GM21390 (cell line): ENCODE data around the gene HDAC8.
"Not testable (repeated sequence)": the region's sequence is repeated elsewhere in the genome, so short reads cannot be mapped to it uniquely, and the experiment has no call there.

Source experiments
- ATAC-seq: cut with Tn5 transposase; IDR thresholded peaks from one replicate; pipeline ENCODE4 v1.9.1; 2021; ENCODE audit not compliant: unreplicated experiment

The HDAC8 gene

DNA sequence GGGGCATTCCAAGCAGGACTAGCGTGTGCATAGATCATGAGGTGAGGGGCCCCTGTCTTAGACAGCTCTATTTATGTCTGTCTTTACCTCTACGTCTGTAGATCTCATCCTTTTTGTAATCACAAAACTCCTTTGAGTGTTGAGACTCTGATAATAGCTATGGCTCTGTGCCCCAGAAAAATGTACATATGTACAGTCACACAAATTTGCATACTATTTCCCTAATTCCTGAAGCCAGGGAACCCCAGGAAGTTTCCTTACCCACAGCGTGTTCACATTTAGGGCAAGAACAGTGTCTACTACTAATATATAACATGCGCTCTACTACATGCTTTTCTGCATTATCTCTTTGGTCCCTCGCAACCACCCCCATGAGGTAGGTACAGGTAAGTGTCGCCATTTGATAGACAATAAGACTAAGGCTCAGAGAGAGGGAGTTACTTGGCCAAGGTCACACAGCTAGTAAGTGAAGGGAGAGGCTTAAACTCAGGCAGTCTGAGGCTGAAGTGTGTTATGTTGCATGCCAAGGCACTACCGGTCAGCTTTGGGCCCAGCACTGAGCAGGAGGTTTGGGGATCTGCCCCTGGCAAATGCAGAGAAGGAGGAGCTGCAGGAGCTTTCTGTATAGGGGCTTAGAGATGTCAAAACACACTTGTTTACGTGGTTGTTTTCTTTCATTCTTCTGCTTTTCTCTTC lies 245.9 kb downstream of the HDAC8 start:
- ATAC-seq: no peak

DNA sequence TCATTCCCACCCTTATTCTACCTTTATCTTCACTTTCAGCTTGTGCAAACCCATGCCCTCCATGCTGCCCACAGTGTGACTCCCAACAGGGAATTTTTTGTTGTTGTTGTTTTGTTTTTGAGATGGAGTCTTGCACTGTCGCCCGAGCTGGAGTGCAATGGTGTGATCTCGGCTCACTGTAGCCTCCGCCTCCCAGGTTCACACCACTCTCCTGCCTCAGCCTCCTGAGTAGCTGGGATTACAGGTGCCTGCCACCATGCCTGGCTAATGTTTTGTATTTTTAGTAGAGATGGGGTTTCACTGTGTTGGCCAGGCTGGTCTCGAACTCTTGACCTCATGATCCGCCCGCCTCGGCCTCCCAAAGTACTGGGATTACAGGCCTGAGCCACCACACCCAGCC lies 253.0 kb downstream of the HDAC8 start:
- not testable (repeated sequence) for ATAC-seq

DNA sequence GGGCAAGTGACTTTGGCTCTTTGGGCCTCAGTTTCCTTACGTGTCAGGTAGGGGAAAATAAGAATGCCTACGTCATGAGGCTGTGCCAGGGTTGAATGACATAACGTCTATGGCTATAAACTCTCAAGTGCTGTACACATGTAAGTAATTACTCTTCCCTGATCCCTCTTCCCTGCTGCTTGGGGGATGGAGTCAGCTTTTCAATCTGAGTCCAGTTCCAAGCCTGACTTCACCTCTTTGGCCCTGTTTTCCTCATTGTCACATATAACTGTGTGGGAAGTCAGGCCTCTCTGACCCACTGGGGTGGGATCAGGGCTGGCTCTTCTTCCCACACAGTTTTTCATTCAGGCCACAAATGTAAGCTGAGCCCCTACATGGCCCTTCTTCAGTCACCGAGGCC lies 255.5 kb downstream of the HDAC8 start:
- no peak for ATAC-seq

DNA sequence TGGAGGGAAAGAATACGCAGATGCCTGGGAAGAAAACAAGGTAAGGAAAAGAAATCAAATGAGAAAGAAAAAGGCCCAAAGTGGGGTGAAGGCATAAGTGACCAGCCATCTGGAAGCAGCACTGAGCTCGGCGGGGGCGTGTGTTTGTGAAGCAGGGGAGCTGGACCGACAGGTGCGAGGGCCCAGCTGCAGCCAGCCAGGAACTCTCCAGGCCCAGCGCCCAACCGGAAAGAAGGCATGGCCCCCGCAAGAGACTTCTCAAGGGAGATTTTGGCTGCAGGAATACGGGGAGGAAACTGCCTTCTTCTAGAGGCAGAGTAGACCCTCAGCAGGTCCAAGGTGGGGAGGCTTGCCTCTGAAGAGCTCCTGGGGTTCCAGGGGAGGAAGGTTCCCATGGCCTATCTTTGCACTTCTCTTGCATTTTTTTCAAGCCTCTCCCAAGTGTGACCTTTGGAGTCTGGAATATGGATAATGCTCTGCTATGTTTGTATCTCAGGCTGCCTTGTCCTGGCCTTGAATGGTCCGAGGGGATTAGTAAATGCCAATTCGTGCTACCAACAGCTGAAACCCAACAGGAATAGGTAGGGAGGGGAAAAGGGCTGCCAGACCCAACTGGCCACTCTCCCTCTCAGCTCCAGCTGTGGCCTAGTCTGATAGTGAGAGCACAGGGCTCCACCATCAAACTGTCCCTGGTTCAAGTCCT lies 256.1 kb downstream of the HDAC8 start:
- no peak for ATAC-seq

DNA sequence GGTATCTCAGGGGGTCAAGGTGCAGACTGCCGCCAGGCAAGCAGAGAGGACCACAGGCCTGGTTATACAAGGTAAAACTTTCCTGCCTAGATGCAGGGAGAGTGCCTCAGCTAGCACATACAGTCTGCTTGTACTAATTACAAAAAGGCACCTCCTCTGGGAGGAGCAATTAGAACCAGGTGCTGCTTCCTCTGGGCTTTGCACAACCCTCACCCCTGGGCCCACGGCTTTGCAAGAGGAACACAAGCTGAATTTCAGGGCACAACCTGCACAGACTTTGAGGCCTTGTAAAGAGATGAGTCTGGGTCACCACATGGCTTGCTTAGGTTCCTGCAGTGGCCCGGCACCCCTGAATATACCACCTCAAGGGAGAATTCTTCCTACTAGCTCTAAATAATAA lies 257.8 kb downstream of the HDAC8 start:
- no peak for ATAC-seq

DNA sequence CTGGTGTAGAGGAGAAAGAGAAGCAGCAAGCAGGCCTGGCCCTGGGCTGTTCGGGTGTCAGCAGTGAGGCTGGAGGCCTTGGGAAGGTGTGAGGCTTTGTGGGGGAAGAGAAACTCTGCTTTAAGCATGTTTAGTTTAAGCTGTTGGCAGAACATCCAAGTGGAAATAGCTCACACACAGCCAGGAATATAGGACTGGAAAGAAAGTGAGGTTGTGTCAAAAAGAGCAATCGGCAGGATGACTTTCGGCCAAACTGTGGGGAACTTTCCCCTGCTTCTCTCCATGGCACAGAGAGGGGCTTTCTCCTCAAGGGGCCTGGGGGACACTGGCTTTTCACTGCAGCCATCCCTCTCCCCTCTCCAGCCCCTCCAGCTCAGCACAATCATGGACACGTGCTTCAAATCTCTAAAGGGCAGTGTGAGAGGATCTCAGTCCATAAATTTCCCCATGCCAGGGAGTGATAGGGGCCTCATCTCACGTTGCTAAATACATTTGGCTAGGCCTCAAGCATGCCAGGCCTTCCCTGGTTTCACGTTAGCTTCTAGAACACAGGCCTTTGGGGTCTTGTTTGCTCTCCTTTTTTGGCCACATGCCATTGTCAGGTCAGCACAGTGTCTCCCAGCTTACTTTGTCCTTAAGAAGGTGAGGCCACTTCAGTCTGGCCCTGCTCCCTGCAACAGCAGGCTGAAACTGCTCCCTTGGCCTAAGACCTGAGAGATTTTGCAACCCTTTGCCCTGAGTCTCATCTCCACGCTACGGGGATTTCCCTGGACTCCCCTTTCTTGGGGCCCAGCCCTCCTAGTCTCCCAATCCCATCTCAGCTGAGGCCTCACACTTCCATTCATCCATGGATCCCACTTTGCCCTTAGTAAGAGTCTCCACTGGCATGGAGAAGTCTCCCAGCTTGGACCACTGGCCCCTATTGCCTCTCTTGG lies 258.7 kb downstream of the HDAC8 start:
- ATAC-seq: no peak

DNA sequence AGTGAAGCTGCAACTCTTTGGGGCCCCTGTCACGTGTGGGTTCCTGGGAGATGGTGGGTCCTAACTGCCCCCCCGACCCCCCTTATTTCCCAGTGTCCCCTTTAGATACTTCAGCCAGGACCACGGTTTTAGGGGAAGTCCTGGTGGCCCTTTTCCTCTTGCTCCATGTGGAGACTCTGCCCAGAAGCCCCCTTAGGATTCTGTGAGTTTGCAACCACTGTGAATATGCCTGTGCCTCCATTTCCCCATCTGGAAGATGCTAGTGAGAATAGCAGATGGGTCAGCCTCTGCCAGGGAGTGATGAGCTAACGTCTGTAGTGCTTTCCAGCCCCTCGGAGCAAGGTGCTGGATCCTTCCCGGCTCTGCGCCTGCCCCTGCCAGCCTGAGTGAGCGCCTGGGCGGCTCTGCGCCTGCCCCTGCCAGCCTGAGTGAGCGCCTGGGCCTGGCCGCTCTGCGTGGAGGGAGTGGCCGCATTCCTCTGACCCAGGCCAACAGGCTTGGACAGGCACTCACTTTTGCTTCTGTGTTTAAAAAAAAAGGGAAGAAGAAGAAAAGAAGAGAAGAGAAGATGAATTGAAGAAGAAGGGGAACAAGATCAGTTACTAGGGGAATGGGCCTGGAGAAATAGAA lies 260.2 kb downstream of the HDAC8 start:
- no peak for ATAC-seq

DNA sequence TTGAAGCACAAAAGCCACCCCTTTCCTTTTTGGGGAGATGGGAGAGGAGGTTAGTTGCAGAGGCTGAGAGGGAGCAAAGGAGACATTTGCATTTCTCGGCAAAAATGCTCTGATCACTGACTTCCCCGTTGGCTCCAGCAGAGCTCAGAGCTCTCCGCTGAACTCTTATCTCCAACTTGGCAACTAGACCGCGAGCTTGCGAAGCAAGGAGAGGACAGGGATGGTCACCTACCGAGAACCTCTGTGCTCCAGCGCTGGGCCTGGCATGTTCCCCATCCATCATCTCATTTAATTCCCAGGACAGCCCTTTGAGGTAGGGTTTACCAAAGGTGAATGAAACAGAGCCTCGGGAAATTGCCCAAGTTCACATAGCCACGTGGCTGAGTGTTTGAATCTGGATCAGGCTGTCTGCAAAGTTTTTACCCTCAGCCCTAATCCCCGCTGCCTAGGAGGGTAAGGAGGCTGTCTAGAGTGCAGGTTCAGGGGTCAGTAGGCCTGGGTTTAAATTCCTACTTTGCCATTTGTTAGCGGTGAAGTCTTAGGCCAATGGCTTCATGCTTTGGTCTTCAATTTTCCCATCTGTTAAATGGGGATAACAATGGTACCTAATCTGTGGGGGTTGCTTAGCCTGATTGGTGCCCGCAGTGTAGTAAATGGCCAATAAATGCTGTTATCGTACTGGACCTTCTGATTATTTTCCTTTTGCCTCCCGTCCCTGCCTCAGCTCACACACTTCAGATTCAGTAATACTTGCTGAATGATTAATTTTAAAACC lies 263.2 kb downstream of the HDAC8 start:
- no peak for ATAC-seq

DNA sequence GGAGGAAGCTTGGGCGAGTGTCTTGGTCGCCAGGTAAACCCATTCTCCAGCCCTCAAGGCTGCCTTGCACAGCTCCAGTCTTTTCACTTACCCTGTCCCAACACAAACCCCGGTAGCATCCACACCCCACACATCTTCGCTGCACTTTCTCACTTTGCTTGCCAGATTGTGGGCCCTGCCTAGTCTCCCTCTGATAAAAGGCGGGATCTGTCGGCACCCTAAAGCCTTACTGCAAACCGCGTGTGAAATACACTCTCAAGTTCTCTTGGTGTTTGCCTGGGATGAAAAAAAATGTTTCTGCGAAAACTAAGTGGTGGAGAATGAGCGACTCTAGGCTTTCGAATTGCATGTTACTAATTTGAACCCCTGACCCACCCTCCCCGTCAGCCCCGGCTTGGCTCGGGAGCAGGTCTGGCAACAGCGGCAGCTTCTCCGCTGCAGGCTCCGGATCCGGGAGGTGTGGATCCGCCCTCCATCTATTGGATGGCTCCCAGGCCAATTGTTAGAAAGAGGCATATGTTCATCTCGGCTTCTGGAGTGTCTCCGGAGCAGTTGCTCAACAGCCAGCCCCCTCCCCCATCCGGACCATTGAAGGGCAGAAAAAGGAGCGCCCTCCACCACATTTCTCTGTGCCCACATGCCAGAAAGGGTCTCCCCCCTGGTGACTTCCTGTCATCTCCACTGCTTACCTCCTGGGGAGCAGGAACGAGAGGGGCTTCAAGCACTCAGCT lies 263.9 kb downstream of the HDAC8 start:
- ATAC-seq: peak; percentile 48

DNA sequence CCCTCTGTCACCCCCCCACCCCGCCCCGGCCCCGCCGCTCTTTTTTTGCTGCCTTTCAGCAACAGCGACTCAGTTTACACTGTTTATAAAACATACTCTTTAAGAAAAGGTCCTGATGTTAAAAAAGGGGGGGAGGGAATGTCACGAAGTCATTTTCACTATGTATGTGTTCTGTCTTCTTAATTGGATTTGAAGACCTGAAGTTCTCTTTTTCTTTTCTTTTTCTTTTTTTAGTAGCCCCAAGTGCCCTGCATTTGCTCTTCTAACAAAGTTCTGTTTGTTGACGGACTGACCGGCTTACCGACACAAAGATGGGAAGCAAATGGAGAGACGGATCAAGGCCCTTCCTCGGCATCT lies 264.5 kb downstream of the HDAC8 start:
- no peak for ATAC-seq

DNA sequence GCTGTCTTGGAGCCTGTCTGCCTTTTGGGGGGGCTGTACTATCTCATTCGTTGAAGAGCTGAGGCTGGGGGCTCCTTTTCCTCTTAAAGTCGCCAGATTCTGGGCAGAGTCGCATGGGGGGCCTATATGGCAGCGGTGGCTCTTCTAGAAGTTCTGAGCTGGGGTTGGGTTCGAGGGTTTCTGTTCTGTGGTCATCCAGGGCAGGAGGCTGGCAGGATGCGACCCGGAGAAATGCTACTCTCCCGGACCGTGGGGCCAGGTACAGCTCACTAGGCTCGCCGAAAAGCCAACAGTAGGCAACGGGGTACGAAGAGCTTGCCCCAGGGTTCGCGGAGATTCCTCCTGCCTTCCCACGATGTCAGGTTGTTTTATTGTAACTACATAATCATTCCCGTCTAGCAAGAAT lies 265.0 kb downstream of the HDAC8 start:
- ATAC-seq: no peak

DNA sequence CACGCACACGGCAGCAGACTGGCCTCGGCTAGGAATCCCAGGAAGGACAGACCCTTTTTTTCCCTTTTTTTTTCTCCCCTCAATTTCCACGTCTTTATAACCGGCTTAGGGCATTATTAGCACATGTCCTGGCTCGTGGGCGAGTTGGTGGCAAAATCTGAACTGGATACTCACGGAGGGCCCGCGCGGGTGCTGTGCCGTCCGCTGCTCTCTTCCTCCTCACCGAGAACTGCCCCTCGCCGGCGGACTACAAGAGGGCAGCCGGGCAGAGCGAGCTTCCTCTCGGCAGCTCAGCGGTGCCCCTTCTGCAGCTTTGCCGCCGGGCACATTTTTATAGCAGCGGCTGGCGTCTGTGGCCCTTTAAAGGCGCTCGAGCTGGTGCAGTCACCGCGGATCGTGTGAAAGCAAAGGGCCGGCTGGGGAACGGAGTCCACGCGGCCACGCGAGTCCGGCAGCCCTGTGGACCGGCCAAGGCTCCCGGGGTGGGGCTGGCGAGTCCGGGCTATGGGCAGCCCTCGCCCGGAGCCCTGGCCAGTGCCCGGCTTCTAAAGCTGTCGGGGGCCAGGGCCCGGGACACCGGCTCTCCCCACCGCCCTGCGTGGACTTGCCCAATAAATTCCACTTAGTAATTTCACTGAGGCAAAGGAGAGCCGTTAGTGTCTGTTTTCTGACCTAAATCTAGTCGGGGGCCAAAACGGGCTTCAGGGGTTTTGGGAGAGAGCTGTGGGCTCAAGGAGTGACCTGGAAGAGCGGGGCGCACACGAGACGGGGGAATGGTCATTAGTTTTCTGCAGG lies 265.6 kb downstream of the HDAC8 start:
- peak; percentile 54 for ATAC-seq

DNA sequence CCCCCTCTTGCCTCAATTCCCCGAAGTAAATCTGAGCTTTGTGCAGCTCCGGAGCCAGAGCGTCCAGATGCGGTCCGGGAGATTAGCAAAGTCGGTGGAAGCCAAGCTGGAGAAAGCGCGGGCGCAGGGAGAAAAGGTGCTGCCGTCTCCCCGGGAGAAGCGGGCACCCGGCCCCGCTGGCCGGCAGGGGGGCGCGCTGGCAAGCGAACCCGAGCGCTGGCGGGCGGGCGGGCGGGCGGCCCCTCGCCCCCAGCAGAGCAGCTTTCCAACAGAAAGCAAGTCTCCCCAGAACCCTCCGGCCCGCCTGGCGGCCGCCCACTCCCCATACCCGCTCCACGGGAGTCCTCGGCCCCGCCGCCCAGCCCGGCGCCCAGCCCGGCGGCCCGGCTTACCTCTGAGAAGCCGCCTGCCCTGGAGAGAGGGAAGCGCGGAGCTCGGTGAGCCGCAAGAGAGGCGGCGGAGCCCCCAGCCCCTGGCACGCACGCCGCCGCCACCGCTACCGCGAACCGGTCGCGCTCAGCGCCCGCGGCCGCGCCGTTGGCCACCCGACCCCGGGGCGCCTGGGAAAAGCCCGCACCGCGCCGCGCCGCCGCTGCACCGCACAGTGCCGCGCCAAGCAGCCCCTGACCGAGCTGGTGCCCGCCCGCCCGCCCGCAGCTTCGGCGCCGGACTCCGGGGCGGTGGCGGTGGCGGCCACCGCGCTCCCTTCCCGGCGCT lies 266.4 kb downstream of the HDAC8 start:
- peak; percentile 11 for ATAC-seq

DNA sequence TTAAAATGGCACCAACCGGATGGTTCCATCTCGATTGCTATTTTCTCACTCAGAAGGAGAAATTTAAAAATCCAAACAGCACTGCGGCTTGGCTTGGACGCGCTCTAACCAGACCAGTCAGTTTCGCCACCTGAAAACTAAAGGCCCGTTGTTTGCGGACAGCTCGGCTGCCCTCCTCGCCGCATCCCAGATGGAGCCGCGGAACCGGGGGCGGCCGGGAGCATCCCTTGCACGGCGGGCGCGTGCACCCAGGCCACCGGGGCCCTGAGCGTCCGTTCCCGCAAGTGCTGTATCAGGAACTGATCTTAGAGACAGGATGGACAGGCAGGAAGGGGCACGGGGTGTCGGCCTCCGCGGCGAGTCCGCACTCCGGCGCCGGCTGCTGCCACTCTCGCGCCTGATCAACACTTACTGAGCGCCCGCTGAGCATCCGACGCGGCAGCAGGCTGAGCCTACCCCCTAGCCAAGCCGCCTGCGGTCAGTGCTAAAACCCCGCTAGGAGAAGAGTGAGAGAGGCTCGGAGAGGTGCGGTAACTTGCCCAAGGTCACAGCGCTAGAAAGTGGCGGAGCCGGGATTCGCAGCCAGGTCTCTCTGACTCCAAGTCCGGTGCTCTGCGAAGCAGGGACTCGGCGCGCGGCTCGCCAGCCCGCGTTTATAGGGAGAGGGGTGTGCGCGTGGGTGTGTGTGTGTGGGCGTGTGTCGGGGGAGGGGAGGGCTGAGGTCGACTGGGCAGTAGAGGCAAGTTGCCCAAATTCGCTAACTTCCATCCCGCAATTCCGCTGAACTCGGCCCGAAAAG lies 267.2 kb downstream of the HDAC8 start, which contains the start of gene CITED1:
Gene CITED1, minus strand, starts transcription at position 629 of the 799 bp plus-strand sequence. CDS start 3,045 bp downstream, outside the sequence.
- ATAC-seq: no peak

DNA sequence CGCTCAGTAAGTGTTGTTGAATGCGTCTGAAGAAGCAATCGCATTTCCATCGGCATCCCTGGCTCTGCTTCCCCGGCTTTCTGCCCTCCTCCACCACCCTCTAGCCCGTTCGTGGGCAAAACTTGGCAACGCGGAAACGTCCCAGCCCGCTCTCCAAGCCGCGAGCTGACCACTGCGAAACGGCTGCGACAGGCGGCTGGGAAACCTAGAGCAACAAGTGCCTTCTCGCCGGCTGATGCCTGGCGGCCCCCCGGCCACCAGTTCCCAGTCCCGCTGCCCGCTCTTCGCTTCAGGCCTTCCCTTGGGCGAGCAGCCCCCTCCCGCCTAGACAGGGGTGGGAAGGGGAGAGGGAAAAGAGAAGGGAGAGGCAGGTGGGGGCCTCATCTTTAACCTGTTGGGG lies 267.8 kb downstream of the HDAC8 start:
- no peak for ATAC-seq

DNA sequence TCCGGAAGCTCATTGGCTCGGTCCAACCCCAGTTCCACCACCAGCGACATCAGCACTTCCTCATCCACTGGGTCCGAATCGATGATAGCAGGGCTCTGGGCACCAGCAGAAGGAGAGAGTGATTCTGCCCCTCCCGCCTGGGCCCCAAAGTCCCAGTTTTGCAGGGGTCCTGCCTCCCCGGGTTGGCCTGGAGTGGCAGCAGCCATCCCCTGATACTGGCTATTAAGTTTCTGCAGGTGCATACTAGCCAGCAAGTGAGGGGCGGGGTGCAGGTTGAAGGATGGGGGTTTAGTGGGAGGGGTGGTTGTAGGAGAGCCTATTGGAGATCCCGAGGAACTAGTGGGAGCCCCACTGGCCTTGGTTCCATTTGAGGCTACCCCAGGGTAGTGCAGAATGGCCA lies 270.9 kb downstream of the HDAC8 start:
- ATAC-seq: no peak

DNA sequence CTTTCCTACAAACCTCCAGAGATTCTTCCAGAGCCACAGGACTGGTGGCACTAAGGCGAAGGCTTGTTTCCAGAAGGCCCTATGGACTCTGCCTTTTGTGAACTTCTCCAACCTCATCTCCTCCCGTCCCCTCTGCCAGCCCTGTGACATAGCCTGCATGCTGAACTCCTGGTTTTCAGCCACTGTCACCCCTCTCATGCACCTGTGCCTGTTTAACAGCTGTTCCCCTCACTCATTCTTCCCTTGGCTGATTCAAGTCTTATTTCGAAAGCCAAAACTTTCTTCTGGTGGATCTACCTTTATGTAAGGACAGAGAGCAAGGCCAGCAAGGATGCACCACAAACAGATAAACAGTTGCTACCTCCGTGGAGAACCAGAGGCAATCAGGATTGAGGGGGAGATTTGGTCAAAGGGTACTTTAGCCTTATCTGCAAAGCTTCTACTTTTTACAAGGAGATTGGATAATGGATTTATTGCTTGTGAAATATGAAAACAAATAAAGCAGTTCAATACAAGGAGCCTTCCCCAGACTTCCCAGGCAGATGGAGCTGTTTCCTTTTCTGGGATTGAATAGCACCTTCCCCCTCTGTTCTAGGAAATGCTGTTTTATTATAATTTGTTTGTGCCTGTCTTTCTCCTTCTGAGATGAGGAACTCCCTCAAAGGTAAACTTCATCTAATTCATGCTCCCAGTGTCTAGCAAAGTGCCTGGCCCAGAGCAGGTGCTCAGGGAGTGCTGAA lies 272.6 kb downstream of the HDAC8 start:
- ATAC-seq: no peak
